H1 (cell line): ENCODE data around the gene SYT15. TPM values are rescaled to one million over a fixed set of nuclear protein-coding genes. Genes with fewer than 3 reads are reported as not detected.
A peak's percentile ranks its signal among the peaks of the same experiment; 100 is the strongest.

ENCODE experiments used
- CTCF ChIA-PET: fragments of 300-600 bp; sonication (Branson Sonifier 250); formaldehyde crosslinking; loops from one replicate; lab custom pipeline; 2021; ENCODE audit not compliant: partially characterized antibody; lab: Charles Lee
- POLR2A ChIA-PET: fragments of 300-600 bp; sonication (Branson Sonifier 250); formaldehyde crosslinking; loops from one replicate; lab custom pipeline; 2021; ENCODE audit warnings: inconsistent platforms; ENCODE audit not compliant: partially characterized antibody; lab: Charles Lee
- DNase-seq, 2 experiments: peaks; one replicate each; pipeline versions ENCODE4 v3.0.0 to v3.0.0-alpha.2; 2010 to 2022; ENCODE audit warnings: low spot score in 2 of 2, low read depth in 1 of 2, mixed read lengths in 1 of 2
- FAIRE-seq: peaks from 2 replicates; lab custom pipeline; 2011; peaks lifted over from hg19 to GRCh38; lab: Jason Lieb, UNC
- H2AFZ ChIP-seq: 2 replicates; pipeline ENCODE4 v1.8.1; 2012; ENCODE audit warnings: low read length, inconsistent platforms
- H2AK5ac ChIP-seq: 2 replicates; pipeline ENCODE4 v1.6.1; 2013; ENCODE audit warnings: low read depth, low read length
- H2BK120ac ChIP-seq: replicated peaks from 2 replicates; pipeline ENCODE3; 2013; ENCODE audit warnings: low read depth, low read length, inconsistent platforms
- H2BK12ac ChIP-seq: 2 replicates; pipeline ENCODE4 v1.6.1; 2013; ENCODE audit warnings: low read depth, low read length
- H2BK15ac ChIP-seq: 2 replicates; pipeline ENCODE4 v1.6.1; 2013; ENCODE audit warnings: low read length
- H2BK20ac ChIP-seq: 2 replicates; pipeline ENCODE4 v1.6.1; 2013; ENCODE audit warnings: low read length
- H2BK5ac ChIP-seq: 2 replicates; pipeline ENCODE4 v1.6.1; 2013; ENCODE audit warnings: low read depth, low read length
- H3K14ac ChIP-seq: 2 replicates; pipeline ENCODE4 v1.6.1; 2013; ENCODE audit warnings: inconsistent platforms; ENCODE audit not compliant: insufficient read length
- H3K18ac ChIP-seq: 2 replicates; pipeline ENCODE4 v1.6.1; 2013; ENCODE audit warnings: low read length; ENCODE audit errors: extremely low read depth
- H3K23ac ChIP-seq: 2 replicates; pipeline ENCODE4 v1.6.1; 2013; ENCODE audit warnings: inconsistent platforms; ENCODE audit not compliant: insufficient read length
- H3K23me2 ChIP-seq: 2 replicates; pipeline ENCODE4 v1.6.1; 2013; ENCODE audit warnings: low read depth, low read length
- H3K27ac ChIP-seq: 2 replicates; pipeline ENCODE4 v1.6.1; 2011; ENCODE audit warnings: low read depth, low read length, inconsistent platforms
- H3K27me3 ChIP-seq, 4 experiments: replicated peaks in 1 of 4; 1 replicate in 1 of 4; 2 replicates in 3 of 4; pipeline versions ENCODE4 v1.6.1 to v1.8.1; 2011 to 2013; ENCODE audit warnings: low read length in 3 of 4, mild to moderate bottlenecking in 3 of 4, inconsistent platforms in 2 of 4, mixed read lengths in 2 of 4, moderate library complexity in 1 of 4; ENCODE audit not compliant: control insufficient read depth in 3 of 4, insufficient read depth in 3 of 4; ENCODE audit errors: extremely low read depth in 1 of 4
- H3K36me3 ChIP-seq, 4 experiments: 2 replicates each; pipeline versions ENCODE4 v1.6.1 to v1.8.1; 2011 to 2013; ENCODE audit warnings: mild to moderate bottlenecking in 4 of 4, low read length in 3 of 4, moderate library complexity in 2 of 4, control low read depth in 1 of 4, inconsistent platforms in 1 of 4; ENCODE audit not compliant: insufficient read depth in 4 of 4, control insufficient read depth in 2 of 4
- H3K4ac ChIP-seq: replicated peaks from 2 replicates; pipeline ENCODE3; 2013; ENCODE audit warnings: low read length, low read depth, mixed read lengths, inconsistent platforms; ENCODE audit not compliant: insufficient read length
- H3K4me1 ChIP-seq, 4 experiments: replicated peaks in 1 of 4; 1 replicate in 1 of 4; 2 replicates in 3 of 4; pipeline versions ENCODE4 v1.6.1 to v1.8.1; 2011 to 2013; ENCODE audit warnings: low read length in 3 of 4, inconsistent platforms in 2 of 4, mixed read lengths in 1 of 4; ENCODE audit not compliant: insufficient read depth in 4 of 4, control insufficient read depth in 3 of 4
- H3K4me2 ChIP-seq, 2 experiments: 2 replicates each; pipeline versions ENCODE4 v1.6.1 to v1.8.1; 2011 to 2013; ENCODE audit warnings: low read depth in 2 of 2, low read length in 2 of 2, control low read depth in 1 of 2, inconsistent platforms in 1 of 2, mild to moderate bottlenecking in 1 of 2; ENCODE audit not compliant: insufficient read depth in 1 of 2
- H3K4me3 ChIP-seq, 4 experiments: fragments of 200-600, 300-600 bp in 1 of 4; sonication (generic), shearing (Covaris generic), sonication (Bioruptor Twin) in 1 of 4; 2 replicates each; pipeline versions ENCODE4 v1.5.1 to v1.8.1; 2011 to 2016; ENCODE audit warnings: low read length in 4 of 4, low read depth in 3 of 4, control low read depth in 2 of 4, inconsistent platforms in 2 of 4, mild to moderate bottlenecking in 2 of 4, mixed read lengths in 1 of 4, moderate library complexity in 1 of 4; ENCODE audit not compliant: insufficient read depth in 2 of 4; ENCODE audit errors: extremely low read depth in 1 of 4
- H3K56ac ChIP-seq: replicated peaks from 2 replicates; pipeline ENCODE3; 2013; ENCODE audit warnings: low read depth, mild to moderate bottlenecking, mixed read lengths, low read length, inconsistent platforms; ENCODE audit not compliant: insufficient read length
- H3K79me1 ChIP-seq: 2 replicates; pipeline ENCODE4 v1.6.1; 2013; ENCODE audit warnings: low read depth, low read length, control low read depth
- H3K79me2 ChIP-seq, 2 experiments: 2 replicates each; pipeline versions ENCODE4 v1.6.1 to v1.8.1; 2012 to 2013; ENCODE audit warnings: low read length in 2 of 2, mild to moderate bottlenecking in 2 of 2, inconsistent platforms in 1 of 2; ENCODE audit not compliant: insufficient read depth in 2 of 2, control insufficient read depth in 1 of 2
- H3K9ac ChIP-seq, 4 experiments: replicated peaks in 1 of 4; 1 replicate in 1 of 4; 2 replicates in 3 of 4; pipeline versions ENCODE4 v1.6.1 to v1.8.1; 2011 to 2013; ENCODE audit warnings: low read depth in 3 of 4, low read length in 3 of 4, control low read depth in 2 of 4, mild to moderate bottlenecking in 2 of 4, moderate library complexity in 2 of 4, inconsistent platforms in 1 of 4; ENCODE audit errors: extremely low read depth in 1 of 4
- H3K9me3 ChIP-seq, 2 experiments: 2 replicates each; pipeline versions ENCODE4 v1.6.1 to v1.8.1; 2012 to 2013; ENCODE audit warnings: mild to moderate bottlenecking in 2 of 2, moderate library complexity in 2 of 2, control low read depth in 1 of 2, inconsistent platforms in 1 of 2, low read depth in 1 of 2, low read length in 1 of 2, mixed read lengths in 1 of 2; ENCODE audit not compliant: insufficient read depth in 2 of 2
- H4K20me1 ChIP-seq, 2 experiments: replicated peaks in 1 of 2; 2 replicates each; pipeline versions ENCODE3 to v1.8.1; 2011 to 2013; ENCODE audit warnings: inconsistent platforms in 2 of 2, low read length in 2 of 2, mild to moderate bottlenecking in 1 of 2; ENCODE audit not compliant: insufficient read depth in 2 of 2, control insufficient read depth in 1 of 2
- H4K5ac ChIP-seq: 2 replicates; pipeline ENCODE4 v1.6.1; 2013; ENCODE audit warnings: low read length, low read depth, mixed read lengths, inconsistent platforms; ENCODE audit not compliant: insufficient read length
- H4K8ac ChIP-seq: 2 replicates; pipeline ENCODE4 v1.8.0; 2013; ENCODE audit warnings: mild to moderate bottlenecking, moderate library complexity, low read length, inconsistent platforms; ENCODE audit not compliant: insufficient read depth; ENCODE audit errors: extremely low read depth
- H4K91ac ChIP-seq: replicated peaks from 2 replicates; pipeline ENCODE3; 2013; ENCODE audit warnings: low read length, mixed read lengths, inconsistent platforms; ENCODE audit not compliant: insufficient read length
- ASH2L ChIP-seq: fragments of 200-600, 300-600 bp; sonication (generic); IDR thresholded peaks from one replicate; pipeline ENCODE4 v1.7.1; 2017; ENCODE audit warnings: low read length
- GABPA ChIP-seq: IDR thresholded peaks from 2 replicates; pipeline ENCODE4 v1.6.1; 2011; ENCODE audit warnings: mild to moderate bottlenecking, low read length, moderate library complexity, borderline replicate concordance; ENCODE audit not compliant: insufficient read depth
- HDAC2 ChIP-seq, 2 experiments: fragments of 300-600 bp in 1 of 2; sonication (generic) in 1 of 2; IDR thresholded peaks; 2 replicates each; pipeline ENCODE4 v1.6.1; 2011 to 2012; ENCODE audit warnings: low read depth in 2 of 2, low read length in 2 of 2, mild to moderate bottlenecking in 2 of 2, moderate library complexity in 2 of 2, borderline replicate concordance in 1 of 2, inconsistent platforms in 1 of 2
- KDM4A ChIP-seq: IDR thresholded peaks from one replicate; pipeline ENCODE4 v1.7.1; 2012; ENCODE audit warnings: low read depth, mild to moderate bottlenecking, moderate library complexity, low read length, inconsistent platforms; ENCODE audit not compliant: severe bottlenecking
- POLR2AphosphoS5 ChIP-seq: IDR thresholded peaks from 2 replicates; pipeline ENCODE4 v1.6.1; 2011; ENCODE audit warnings: low read depth, low read length
- SP1 ChIP-seq: IDR thresholded peaks from 2 replicates; pipeline ENCODE4 v1.6.1; 2011; ENCODE audit warnings: low read depth, low read length
- WGBS, 2 experiments: shearing (Covaris generic) in 1 of 2; methylation state at CpG; one replicate each; pipeline versions ENCODE4 v1.1.6 to v1.1.7; 2013 to 2015; ENCODE audit warnings: low lambda C conversion rate in 2 of 2, mixed read lengths in 2 of 2, inconsistent platforms in 1 of 2, low coverage in 1 of 2, missing lambda C conversion rate in 1 of 2; ENCODE audit not compliant: insufficient replicate concordance in 2 of 2, insufficient coverage in 1 of 2, insufficient read length in 1 of 2; ENCODE audit errors: extremely low coverage in 1 of 2, missing lambda C conversion rate in 1 of 2; 5-methylcytosine and 5-hydroxymethylcytosine counted together
- polyA plus RNA-seq, 7 experiments: library from polyadenylated mRNA; depleted of rRNA in 3 of 7; stranded (reverse) in 5 of 7; unstranded in 2 of 7; fragments of >200 nt in 5 of 7; fragments of 200-250 nt in 2 of 7; gene quantifications; 1 replicate in 5 of 7; 2 replicates in 1 of 7; 4 replicates in 1 of 7; pipeline versions ENCODE4 v1.2.1 to v1.2.3, GENCODE V29; 2011 to 2013; ENCODE audit warnings: missing spikeins in 2 of 7, mixed read lengths in 2 of 7
- total RNA-seq: library from RNA; stranded (reverse); fragmentation: NEBNext Ultra II Directional; extraction: Animal tissue kit (Norgen Biotek cat#: 25700); gene quantifications from 2 replicates; pipeline ENCODE4 v1.2.1, GENCODE V29; 2021
- TF ChIP-seq, protein P1 (sequence below): IDR thresholded peaks from 2 replicates; pipeline ENCODE4 v1.6.1; 2012; ENCODE audit warnings: inconsistent platforms
- TF ChIP-seq, protein P2 (sequence below): IDR thresholded peaks from 2 replicates; pipeline ENCODE4 v1.6.1; 2012; ENCODE audit warnings: inconsistent platforms

The SYT15 gene
- total and polyA plus RNA-seq, 2 of the 8 experiments (the other 6 are each of a cell fraction or from before 2014, with no cell fraction given) = 0.39 to 0.61 TPM

- CTCF ChIA-PET = interaction anchor here (1.1 to 5.7 kb wide), 7 partner anchors 8 to 1218 kb away, joined by 3 to 65 read pairs (median 4); no protein-coding TSS in a partner anchor
- 85% methylated on average over 33 of the region's 33 CpGs; no CpG with 5 or more reads in 1 of the 2 experiments for WGBS, 2 experiments
- TF ChIP-seq, protein P1, sequence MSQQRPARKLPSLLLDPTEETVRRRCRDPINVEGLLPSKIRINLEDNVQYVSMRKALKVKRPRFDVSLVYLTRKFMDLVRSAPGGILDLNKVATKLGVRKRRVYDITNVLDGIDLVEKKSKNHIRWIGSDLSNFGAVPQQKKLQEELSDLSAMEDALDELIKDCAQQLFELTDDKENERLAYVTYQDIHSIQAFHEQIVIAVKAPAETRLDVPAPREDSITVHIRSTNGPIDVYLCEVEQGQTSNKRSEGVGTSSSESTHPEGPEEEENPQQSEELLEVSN = peak; percentile 94
- TF ChIP-seq ASH2L = peak; percentile 22
- TF ChIP-seq, protein P2, sequence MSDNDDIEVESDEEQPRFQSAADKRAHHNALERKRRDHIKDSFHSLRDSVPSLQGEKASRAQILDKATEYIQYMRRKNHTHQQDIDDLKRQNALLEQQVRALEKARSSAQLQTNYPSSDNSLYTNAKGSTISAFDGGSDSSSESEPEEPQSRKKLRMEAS = peak; percentile 92
- TF ChIP-seq HDAC2 (IDR thresholded peaks at IDR 0.05; ENCODE audit: borderline replicate concordance in 1 of 2, low read depth in 2 of 2, low read length in 2 of 2) = 0 out of 4 replicates have a peak, but pooled peaks of 1 of the 2 experiments have one; percentile 5
- no peak for TF ChIP-seq GABPA
- no peak for TF ChIP-seq POLR2AphosphoS5
- no peak for TF ChIP-seq SP1
- no peak for TF ChIP-seq KDM4A
Observed at GRCh38 chr10:46557319-46558121, 21.4 kb upstream of the SYT15 start.

More at GRCh38 chr10:46557319-46558121, 21.4 kb upstream of the SYT15 start:
- peak in 1 of 2 experiments; percentile 90 for DNase-seq
- Histone ChIP-seq H2BK12ac (peak overlapping the region; percentile 56; the same call in 1 of the 2 replicates), H4K5ac (peak overlapping the region; percentile 79), H3K56ac (no peak overlapping the region), H3K4me3 (peak overlapping the region; percentile 73 to 96 (median 82); a peak in 7 of 8 replicates), H4K91ac (peak overlapping the region; percentile 82), H3K79me1 (peaks cover 9% of the 10 kb centered on the region; the same call in 1 of the 2 replicates), H2AFZ (peak overlapping the region; percentile 51), H3K4me2 (peak overlapping the region; percentile 82 to 96), H3K79me2 (no peaks in the 10 kb centered on the region), H4K20me1 (peaks cover 0 to 9% of the 10 kb centered on the region in 2 experiments), H3K23ac (no peak overlapping the region), H3K27ac (no peak overlapping the region), H2BK120ac (peak overlapping the region; percentile 23), H3K9me3 (no peaks in the 10 kb centered on the region), H3K36me3 (peaks cover 0 to 20% (median 3%) of the 10 kb centered on the region in 4 experiments; a peak in 4 of 8 replicates), H4K8ac (peak overlapping the region; percentile 91), H3K14ac (no peak overlapping the region), H3K4me1 (peaks cover 5 to 19% (median 15%) of the 10 kb centered on the region in 4 experiments), H2BK5ac (peak overlapping the region; percentile 37; the same call in 1 of the 2 replicates), H2BK15ac (peak overlapping the region; percentile 93), H2AK5ac (peak overlapping the region; percentile 57; the same call in 1 of the 2 replicates), H3K4ac (peak overlapping the region; percentile 23), H3K27me3 (peaks cover 0 to 18% (median 10%) of the 10 kb centered on the region in 4 experiments; a peak in 4 of 7 replicates), H2BK20ac (peak overlapping the region; percentile 50), H3K18ac (peak overlapping the region; percentile 66), H3K9ac (no peak overlapping the region), H3K23me2 (peaks cover 17% of the 10 kb centered on the region)
- POLR2A ChIA-PET = interaction anchor here (0.8 to 1.9 kb wide), 3 partner anchors 13 to 22 kb away, joined by 4 to 17 read pairs (median 4); no protein-coding TSS in a partner anchor
- no peak for FAIRE-seq
